GM23338 (cell line): ENCODE results near the gene RBBP7.

Experiments used
- CREB1 ChIP-seq: fragments of 250-450 bp; sonication (Bioruptor Pico); IDR thresholded peaks from 2 replicates; pipeline ENCODE4 v1.5.0; 2020; ENCODE audit warnings: low read depth, mild to moderate bottlenecking, moderate library complexity
- EZH2 ChIP-seq: fragments of 200-600 bp; sonication (generic); IDR thresholded peaks from one replicate; pipeline ENCODE4 v1.8.0; 2017; ENCODE audit warnings: antibody characterized with exemption, mild to moderate bottlenecking, low read depth; ENCODE audit not compliant: unreplicated experiment
- EZH2phosphoT487 ChIP-seq: fragments of 200-600 bp; sonication (generic); IDR thresholded peaks from one replicate; pipeline ENCODE4 v1.8.1; 2018; ENCODE audit warnings: antibody characterized with exemption; ENCODE audit not compliant: unreplicated experiment
- JUNB ChIP-seq: IDR thresholded peaks from one replicate; pipeline ENCODE4 v1.6.1; 2016; ENCODE audit warnings: antibody characterized with exemption; ENCODE audit not compliant: unreplicated experiment
- POLR2AphosphoS5 ChIP-seq: IDR thresholded peaks from 2 replicates; pipeline ENCODE4 v1.6.1; 2016; ENCODE audit warnings: antibody characterized with exemption, low read depth
- TF ChIP-seq, protein P1 (sequence below), 2 experiments: fragments of 200-600 bp in 1 of 2; sonication (generic) in 1 of 2; conservative IDR thresholded peaks; 2 replicates each; pipeline versions ENCODE4 v1.5.1 to v1.6.1; 2016 to 2017; ENCODE audit warnings: antibody characterized with exemption in 2 of 2, low read depth in 2 of 2, mild to moderate bottlenecking in 2 of 2, moderate library complexity in 1 of 2
- TF ChIP-seq, protein P2 (sequence below): IDR thresholded peaks from one replicate; pipeline ENCODE4 v1.6.1; 2018; ENCODE audit warnings: antibody characterized with exemption; ENCODE audit not compliant: unreplicated experiment
- TF ChIP-seq, protein P3 (sequence below): IDR thresholded peaks from 2 replicates; pipeline ENCODE4 v1.6.1; 2016; ENCODE audit warnings: antibody characterized with exemption

DNA sequence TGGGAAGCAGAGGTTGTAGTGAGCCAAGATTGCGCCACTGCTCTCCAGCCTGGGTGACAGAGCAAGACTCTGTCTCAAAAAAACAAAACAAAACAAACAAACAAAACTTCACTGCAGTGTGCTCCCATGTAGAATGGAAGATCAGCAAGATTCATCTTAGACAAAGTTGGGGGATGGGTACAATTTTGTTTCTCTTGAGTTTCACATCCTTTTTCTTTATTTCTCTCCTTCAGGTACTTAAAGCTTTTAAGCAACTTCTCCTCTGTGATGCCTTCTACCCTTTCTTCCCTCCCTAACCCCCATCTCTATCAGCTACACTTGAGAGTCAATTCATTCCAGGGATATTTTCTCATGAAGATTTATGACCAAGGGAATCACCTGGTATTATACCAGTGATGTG is 15.5 kb upstream of the RBBP7 start:
- TF ChIP-seq, protein P1, sequence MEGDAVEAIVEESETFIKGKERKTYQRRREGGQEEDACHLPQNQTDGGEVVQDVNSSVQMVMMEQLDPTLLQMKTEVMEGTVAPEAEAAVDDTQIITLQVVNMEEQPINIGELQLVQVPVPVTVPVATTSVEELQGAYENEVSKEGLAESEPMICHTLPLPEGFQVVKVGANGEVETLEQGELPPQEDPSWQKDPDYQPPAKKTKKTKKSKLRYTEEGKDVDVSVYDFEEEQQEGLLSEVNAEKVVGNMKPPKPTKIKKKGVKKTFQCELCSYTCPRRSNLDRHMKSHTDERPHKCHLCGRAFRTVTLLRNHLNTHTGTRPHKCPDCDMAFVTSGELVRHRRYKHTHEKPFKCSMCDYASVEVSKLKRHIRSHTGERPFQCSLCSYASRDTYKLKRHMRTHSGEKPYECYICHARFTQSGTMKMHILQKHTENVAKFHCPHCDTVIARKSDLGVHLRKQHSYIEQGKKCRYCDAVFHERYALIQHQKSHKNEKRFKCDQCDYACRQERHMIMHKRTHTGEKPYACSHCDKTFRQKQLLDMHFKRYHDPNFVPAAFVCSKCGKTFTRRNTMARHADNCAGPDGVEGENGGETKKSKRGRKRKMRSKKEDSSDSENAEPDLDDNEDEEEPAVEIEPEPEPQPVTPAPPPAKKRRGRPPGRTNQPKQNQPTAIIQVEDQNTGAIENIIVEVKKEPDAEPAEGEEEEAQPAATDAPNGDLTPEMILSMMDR (conservative IDR thresholded peaks at IDR 0.05; ENCODE audit: low read depth in 2 of 2) = no peak
- TF ChIP-seq POLR2AphosphoS5 = no peak
- TF ChIP-seq EZH2 = no peak
- TF ChIP-seq, protein P2, sequence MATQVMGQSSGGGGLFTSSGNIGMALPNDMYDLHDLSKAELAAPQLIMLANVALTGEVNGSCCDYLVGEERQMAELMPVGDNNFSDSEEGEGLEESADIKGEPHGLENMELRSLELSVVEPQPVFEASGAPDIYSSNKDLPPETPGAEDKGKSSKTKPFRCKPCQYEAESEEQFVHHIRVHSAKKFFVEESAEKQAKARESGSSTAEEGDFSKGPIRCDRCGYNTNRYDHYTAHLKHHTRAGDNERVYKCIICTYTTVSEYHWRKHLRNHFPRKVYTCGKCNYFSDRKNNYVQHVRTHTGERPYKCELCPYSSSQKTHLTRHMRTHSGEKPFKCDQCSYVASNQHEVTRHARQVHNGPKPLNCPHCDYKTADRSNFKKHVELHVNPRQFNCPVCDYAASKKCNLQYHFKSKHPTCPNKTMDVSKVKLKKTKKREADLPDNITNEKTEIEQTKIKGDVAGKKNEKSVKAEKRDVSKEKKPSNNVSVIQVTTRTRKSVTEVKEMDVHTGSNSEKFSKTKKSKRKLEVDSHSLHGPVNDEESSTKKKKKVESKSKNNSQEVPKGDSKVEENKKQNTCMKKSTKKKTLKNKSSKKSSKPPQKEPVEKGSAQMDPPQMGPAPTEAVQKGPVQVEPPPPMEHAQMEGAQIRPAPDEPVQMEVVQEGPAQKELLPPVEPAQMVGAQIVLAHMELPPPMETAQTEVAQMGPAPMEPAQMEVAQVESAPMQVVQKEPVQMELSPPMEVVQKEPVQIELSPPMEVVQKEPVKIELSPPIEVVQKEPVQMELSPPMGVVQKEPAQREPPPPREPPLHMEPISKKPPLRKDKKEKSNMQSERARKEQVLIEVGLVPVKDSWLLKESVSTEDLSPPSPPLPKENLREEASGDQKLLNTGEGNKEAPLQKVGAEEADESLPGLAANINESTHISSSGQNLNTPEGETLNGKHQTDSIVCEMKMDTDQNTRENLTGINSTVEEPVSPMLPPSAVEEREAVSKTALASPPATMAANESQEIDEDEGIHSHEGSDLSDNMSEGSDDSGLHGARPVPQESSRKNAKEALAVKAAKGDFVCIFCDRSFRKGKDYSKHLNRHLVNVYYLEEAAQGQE = no peak
- TF ChIP-seq JUNB = no peak
- TF ChIP-seq, protein P3, sequence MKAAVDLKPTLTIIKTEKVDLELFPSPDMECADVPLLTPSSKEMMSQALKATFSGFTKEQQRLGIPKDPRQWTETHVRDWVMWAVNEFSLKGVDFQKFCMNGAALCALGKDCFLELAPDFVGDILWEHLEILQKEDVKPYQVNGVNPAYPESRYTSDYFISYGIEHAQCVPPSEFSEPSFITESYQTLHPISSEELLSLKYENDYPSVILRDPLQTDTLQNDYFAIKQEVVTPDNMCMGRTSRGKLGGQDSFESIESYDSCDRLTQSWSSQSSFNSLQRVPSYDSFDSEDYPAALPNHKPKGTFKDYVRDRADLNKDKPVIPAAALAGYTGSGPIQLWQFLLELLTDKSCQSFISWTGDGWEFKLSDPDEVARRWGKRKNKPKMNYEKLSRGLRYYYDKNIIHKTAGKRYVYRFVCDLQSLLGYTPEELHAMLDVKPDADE = no peak
- no peak for TF ChIP-seq EZH2phosphoT487
- TF ChIP-seq CREB1 (CRISPR knock-in tag) = no peak
